Prostate gland (tissue), 2 donors: ENCODE measurements around the gene RRAS. TPM values are rescaled to one million over a fixed set of nuclear protein-coding genes. Genes with fewer than 3 reads are reported as not detected.

Source experiments
- DNase-seq: peaks from one replicate; pipeline ENCODE4 v3.0.0-alpha.2; 2019; ENCODE audit warnings: low spot score
- H3K27ac ChIP-seq, 2 donors: fragments of 200-600 bp; sonication (generic); 2 replicates each; pipeline ENCODE4 v1.5.1; 2017 to 2019
- H3K27me3 ChIP-seq: fragments of 200-600 bp; sonication (generic); replicated peaks from 2 replicates; pipeline ENCODE4 v1.5.1; 2019; ENCODE audit not compliant: insufficient read depth
- H3K36me3 ChIP-seq, 2 donors: fragments of 200-600 bp; sonication (generic); 1 replicate in 1 of 2; 2 replicates in 1 of 2; pipeline versions ENCODE4 v1.5.1 to v1.8.1; 2017 to 2019
- H3K4me1 ChIP-seq: fragments of 200-600 bp; sonication (generic); replicated peaks from 2 replicates; pipeline ENCODE4 v1.5.1; 2019
- H3K4me3 ChIP-seq, 2 donors: fragments of 200-600 bp; sonication (generic); 2 replicates each; pipeline ENCODE4 v1.5.1; 2017 to 2019
- H3K9me3 ChIP-seq: fragments of 200-600 bp; sonication (generic); 2 replicates; pipeline ENCODE4 v1.5.1; 2017
- CTCF ChIP-seq, 4 experiments: fragments of 200-600 bp in 2 of 4; fragments of 450-650 bp in 2 of 4; sonication (generic) in 2 of 4; IDR thresholded peaks; 1 replicate in 3 of 4; 2 replicates in 1 of 4; pipeline ENCODE4 v1.5.1; 2016 to 2019; ENCODE audit warnings: antibody characterized with exemption in 4 of 4, mild to moderate bottlenecking in 2 of 4, moderate library complexity in 2 of 4
- POLR2A ChIP-seq: fragments of 450-650 bp; IDR thresholded peaks from one replicate; pipeline ENCODE4 v1.6.1; 2016; ENCODE audit warnings: antibody characterized with exemption, mild to moderate bottlenecking
- POLR2AphosphoS5 ChIP-seq: sonication (generic); formaldehyde crosslinking; IDR thresholded peaks from one replicate; pipeline ENCODE4 v1.6.1; 2017; ENCODE audit warnings: antibody characterized with exemption
- WGBS: methylation state at CpG from one replicate; pipeline ENCODE4 v1.1.5; 2018; 5-methylcytosine and 5-hydroxymethylcytosine counted together
- intact Hi-C: fragments of 100-400 bp; cut with DNase I; formaldehyde crosslinking; loops from one replicate; pipeline ENCODE4 v1.14.2; 2022
- total RNA-seq, 2 donors: library from RNA; depleted of rRNA; stranded (reverse); fragments of >200 nt; gene quantifications; one replicate each; pipeline ENCODE4 v1.1.0, GENCODE V29; 2016

Gene RRAS
- total RNA-seq, 2 donors from 2014 or later: 59.1 to 72.3 TPM

- Histone ChIP-seq H3K36me3 (peaks cover 21 to 30% of the 10 kb centered on the region in 2 donors), H3K27ac (no peak overlapping the region), H3K27me3 (no peaks in the 10 kb centered on the region), H3K4me1 (peaks cover 3% of the 10 kb centered on the region), H3K4me3 (no peak overlapping the region), H3K9me3 (no peaks in the 10 kb centered on the region)
- DNase-seq: no peak
- 90% methylated on average over 24 of the region's 32 CpGs for WGBS
- TF ChIP-seq CTCF (IDR thresholded peaks at IDR 0.05) (no peak), POLR2A (no peak), POLR2AphosphoS5 (no peak)
- intact Hi-C loops: no loop called here
Observed at GRCh38 chr19:49595819-49596404, 44.0 kb downstream of the RRAS start.

GRCh38 chr19:49594993-49595818 is 44.7 kb downstream of the RRAS start:
- Histone ChIP-seq H3K27me3 (no peaks in the 10 kb centered on the region), H3K36me3 (peaks cover 21 to 30% of the 10 kb centered on the region in 2 donors), H3K4me3 (no peak overlapping the region), H3K4me1 (peaks cover 3% of the 10 kb centered on the region), H3K27ac (no peak overlapping the region), H3K9me3 (no peaks in the 10 kb centered on the region)
- WGBS: 90% methylated on average over 29 of the region's 35 CpGs
- intact Hi-C loops: loop anchor here (5.0 kb wide), 1 partner anchor 82 kb away; the partner anchor contains the start of gene PRMT1
- DNase-seq: no peak
- TF ChIP-seq POLR2AphosphoS5 (no peak), POLR2A (no peak), CTCF (IDR thresholded peaks at IDR 0.05) (no peak)

- TF ChIP-seq POLR2A (no peak), POLR2AphosphoS5 (no peak), CTCF (IDR thresholded peaks at IDR 0.05) (no peak)
- peaks cover 3% of the 10 kb centered on the region for H3K4me1 ChIP-seq
- no peaks in the 10 kb centered on the region for H3K9me3 ChIP-seq
- H3K27me3 ChIP-seq: no peaks in the 10 kb centered on the region
- DNase-seq: no peak
- no peak overlapping the region for H3K4me3 ChIP-seq
- peaks cover 14 to 21% of the 10 kb centered on the region in 2 donors for H3K36me3 ChIP-seq
- H3K27ac ChIP-seq: no peak overlapping the region
- intact Hi-C loops: loop anchor here (5.0 kb wide), 1 partner anchor 83 kb away; the partner anchor contains the start of gene PRMT1
- 90% methylated on average over 35 of the region's 35 CpGs for WGBS
Observed at GRCh38 chr19:49594157-49594992, 45.6 kb downstream of the RRAS start.

- Histone ChIP-seq H3K27me3 (no peaks in the 10 kb centered on the region), H3K27ac (peak overlapping the region; percentile 91 to 93), H3K36me3 (peaks cover 14 to 18% of the 10 kb centered on the region in 2 donors), H3K9me3 (no peaks in the 10 kb centered on the region), H3K4me1 (peaks cover 3% of the 10 kb centered on the region), H3K4me3 (peak overlapping the region; percentile 87 to 89)
- intact Hi-C loops: loop anchor here (2.0 to 5.0 kb wide), 2 partner anchors 45 to 84 kb away; partner anchors contain the start of gene PRMT1
- WGBS: 5% methylated on average over 27 of the region's 27 CpGs
- no peak for TF ChIP-seq CTCF (IDR thresholded peaks at IDR 0.05)
- peak; percentile 71 for TF ChIP-seq POLR2AphosphoS5
- DNase-seq: peak; percentile 95
Observed at GRCh38 chr19:49593233-49594113, 46.5 kb downstream of the RRAS start.
